HG03558 (cell line): ENCODE measurements around the gene ERICH6.
"Not testable (repeated sequence)": the region's sequence is repeated elsewhere in the genome, so short reads cannot be mapped to it uniquely, and the experiment has no call there.

ENCODE experiments used
- ATAC-seq: cut with Tn5 transposase; IDR thresholded peaks from one replicate; pipeline ENCODE4 v1.9.1; 2021; ENCODE audit warnings: moderate number of reproducible peaks; ENCODE audit not compliant: unreplicated experiment; ENCODE audit errors: extremely low read depth

The ERICH6 gene

DNA sequence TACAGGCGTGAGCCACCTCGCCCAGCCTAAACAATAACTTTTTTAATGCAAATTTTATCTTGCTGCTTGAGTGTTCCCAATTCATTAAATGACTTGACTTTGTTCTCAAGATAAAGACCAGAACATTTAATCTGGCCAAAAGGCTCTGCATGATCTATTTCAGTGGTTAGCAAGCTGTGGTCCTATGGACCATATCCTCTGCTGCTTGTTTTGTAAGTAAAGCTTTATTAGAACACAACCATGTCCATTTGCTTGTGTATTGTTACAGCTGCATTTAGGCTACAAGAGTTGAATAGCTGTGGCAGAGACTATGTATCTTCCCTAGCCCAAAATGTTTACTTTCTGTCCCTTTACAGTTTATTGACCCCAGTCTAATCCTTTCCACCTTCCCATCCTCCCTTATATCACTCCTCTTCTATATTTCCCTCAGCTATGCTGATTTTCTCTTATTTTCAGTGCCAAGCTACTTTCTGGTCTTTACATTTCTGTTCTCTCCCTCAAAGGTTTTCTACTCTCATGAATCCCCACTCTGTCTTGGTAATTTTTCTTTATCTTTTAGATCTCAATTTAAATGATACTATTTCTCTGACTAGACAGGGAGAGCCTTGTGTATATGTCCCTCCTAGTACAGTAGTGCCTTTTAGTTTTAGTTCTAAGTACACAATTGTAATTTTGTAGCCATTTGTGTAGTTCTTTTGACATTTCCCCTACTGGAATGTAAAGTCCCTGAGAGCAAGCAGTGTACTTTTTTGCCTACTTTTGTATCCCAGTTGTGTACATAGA, 77.4 kb downstream of the ERICH6 start:
- no peak for ATAC-seq

DNA sequence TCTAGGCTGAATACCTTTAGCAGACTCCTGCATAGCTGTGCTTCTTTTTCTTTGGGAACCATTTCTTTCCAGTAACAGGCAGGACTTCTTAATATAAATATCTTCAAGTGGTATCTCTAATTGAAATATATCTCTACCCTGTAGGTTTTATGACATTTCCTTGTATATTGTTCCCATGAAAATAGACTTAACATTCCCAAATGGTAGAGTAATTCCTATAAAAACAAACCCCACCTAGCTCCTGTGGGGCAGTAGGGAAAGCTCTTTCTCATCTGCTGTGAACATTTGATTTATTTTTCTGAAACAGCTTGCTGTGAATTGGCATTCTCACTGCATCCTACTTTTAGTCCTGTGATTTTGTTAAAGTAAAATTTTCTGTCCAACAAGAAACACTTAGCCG, 79.8 kb downstream of the ERICH6 start:
- ATAC-seq, result no peak

DNA sequence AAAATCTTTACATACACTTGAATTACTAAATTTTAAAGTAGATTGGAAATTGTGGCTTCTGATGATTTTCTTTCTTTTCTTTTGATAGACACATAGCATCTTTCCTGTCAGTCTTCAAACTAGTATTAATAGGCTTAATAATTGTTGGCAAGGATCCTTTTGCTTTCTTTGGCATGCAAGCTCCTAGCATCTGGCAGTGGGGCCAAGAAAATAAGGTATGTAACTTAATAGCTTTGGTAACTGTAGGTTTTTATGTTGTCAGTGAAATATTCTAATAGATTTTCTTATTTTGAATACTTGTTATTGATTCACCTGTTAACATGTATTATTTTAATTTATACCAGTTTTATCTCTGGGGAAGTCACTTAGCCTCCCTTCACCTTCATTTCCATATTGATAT, 80.8 kb downstream of the ERICH6 start:
- ATAC-seq, result not testable (repeated sequence)

DNA sequence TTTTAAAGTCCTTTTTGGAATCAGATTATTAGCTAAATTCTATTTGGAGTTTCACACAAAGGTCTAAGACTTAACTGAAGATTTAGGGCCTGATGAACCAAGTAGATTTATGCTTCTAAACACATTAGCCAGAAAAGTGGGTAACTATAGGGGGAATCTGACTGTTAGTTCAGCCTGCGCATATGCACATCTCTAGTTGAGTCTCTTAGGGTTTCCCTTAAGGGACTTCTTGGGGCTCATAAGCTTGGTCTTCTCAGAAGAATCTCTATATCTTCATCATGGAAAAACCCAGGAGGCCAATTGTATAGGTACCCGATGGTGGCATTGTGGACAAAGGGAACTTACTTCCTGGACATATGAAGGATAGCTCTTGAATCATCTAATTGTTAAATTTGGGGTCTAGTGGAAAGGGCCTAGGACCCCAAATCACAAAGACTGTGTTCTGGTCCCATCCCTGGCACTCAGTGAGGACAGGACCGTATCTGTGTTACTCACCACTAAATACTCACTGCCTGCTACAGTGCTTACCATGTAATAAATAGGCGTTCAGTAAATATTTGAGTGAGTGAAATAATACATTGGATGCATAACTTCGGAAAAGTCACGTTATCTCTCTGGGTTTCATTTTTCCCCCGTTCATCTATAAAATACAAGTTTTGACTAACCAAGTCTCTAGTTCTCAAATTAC, 83.6 kb downstream of the ERICH6 start:
- ATAC-seq, result no peak

DNA sequence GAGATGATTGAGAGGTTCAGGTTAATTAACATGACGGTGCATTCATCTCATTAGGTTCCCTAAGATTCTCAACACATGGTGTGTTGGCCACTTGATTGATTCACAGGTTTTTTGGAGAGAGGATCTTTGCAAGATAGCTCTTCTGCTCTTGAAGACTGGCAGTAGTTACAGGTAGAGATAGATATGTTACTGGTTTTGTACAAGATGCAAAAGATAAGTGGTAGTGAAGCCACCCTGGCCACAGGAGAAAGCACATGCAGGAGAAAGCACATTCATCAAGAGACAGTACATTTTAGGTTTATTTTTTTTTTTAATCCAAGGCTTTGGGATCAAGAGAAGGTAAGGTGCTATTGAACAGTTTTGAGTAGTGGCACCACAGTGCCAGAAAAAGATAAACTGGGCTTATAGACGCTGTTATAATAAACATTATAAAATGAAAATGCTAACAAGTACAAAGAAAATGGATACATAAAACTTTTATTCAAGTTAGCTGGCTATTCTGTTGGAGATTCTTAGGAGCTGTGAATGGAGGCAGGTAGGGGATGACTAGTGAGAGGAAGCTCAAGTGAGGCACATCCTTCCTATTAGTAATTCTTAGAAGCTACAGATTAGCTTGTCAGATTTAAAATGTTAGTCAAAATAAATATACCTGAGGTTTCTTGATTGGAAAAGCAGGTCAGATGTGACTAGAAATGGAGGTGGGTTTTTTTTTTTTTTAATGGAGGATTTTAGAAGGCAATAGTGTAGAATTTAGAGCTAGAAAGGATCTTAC, 89.8 kb downstream of the ERICH6 start:
- ATAC-seq, result no peak

DNA sequence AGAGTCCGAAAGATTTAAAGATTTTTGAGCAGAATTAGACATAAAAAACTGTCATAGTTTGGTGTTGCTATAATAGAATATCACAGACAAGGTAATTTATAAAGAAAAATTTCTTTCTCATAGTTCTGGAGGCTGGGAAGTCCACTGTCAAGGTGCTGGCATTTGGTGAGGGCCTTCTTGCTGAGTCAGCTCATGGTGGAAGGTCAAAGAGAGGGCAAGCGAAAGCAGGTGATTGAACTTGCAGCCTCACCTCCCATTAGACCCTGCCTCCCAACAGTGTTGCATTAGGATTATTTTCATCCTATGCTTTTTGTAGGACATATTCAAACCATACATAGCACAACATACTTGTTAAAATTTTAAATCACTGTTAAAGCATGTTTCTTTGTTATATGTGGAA, 90.7 kb downstream of the ERICH6 start:
- no peak for ATAC-seq

DNA sequence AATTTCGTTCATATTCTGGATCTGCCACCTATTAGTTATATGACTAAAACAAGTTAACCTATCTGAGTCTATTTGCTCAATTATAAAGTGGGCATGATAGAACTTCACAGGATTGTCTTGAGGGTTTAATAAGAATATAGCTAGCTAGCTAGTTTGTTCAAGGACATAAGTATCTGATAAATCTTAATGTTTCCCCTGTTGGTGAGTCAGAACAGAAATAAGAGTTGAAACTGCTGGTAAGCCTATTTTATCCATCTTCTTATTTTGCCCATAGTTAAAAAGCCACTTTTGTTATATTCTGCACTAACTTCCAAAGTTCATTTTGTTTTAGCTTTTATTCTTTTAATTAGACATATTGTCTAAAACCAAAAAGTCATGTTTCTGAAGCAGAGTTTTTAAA, 91.2 kb downstream of the ERICH6 start:
- no peak for ATAC-seq

DNA sequence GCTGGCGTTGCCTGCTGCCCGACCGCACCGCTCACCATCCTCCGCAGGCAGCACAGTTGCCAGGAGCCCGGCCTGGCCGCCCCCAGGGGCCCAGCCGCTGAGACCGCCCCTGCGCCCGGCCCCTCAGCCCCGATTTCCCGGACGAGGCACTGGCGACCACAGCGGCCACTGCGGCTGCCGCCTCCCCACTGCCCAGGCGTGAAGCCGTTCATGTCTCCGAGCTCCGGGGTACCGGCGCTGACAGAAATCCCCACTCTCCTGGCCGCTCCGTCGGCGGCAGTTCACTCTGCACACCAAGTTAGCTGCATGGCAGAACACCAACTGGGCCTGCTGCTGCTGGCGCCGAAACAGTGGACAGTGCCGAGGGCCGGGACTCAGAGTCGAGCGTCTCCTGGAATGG, 92.1 kb downstream of the ERICH6 start:
- no peak for ATAC-seq

DNA sequence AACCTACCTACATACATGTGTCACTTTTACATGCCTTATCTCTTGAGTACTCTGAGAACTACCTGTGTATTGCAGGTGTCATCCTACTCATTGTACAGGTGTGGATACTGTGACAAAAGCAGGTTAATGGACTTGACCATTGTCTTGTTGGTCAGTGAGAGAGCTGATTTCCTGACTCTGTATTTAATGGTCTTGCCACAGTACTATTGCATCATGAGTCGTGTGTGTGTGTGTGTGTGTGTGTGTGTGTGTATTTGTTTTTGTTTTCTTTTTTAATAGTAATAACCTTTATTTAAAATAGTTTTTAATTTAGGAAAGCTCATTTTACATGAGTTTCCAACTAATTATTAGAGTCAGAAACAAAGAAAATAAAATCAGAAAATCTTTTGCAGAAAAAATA, 92.9 kb downstream of the ERICH6 start:
- ATAC-seq, result no peak

DNA sequence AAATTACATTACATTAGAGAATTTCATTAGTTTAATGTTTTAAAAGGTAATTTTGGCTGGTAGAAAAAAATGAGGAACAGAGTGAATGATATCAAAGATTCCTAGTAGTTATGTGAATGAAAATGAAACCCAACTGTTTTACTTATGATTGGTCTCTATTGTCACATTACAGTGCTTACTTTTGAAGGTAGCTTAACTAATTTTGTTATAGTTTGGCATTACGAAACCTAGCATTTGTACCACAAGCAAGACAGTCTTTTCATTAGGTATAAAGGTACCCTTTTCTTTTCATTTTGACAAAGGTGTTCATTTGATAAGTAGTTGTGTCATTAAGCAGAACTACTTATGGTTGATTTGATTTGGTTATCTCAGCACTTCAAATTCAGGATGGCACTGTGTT, 93.7 kb downstream of the ERICH6 start:
- no peak for ATAC-seq
